K562 (cell line): ENCODE results near the gene ALOX5. TPM values are rescaled to one million over a fixed set of nuclear protein-coding genes. Genes with fewer than 3 reads are reported as not detected.

Source experiments
- ATAC-seq: fragments of 200-7000 bp; cut with Tn5 transposase; 3 replicates; pipeline ENCODE4 v1.9.1; 2020; ENCODE audit warnings: moderate library complexity
- BruUV-seq: library from RNA; stranded (reverse); fragments of 400-500 nt; replicated peaks from 2 replicates; lab custom pipeline; 2021; lab: Mats Ljungman, UMichigan
- CTCF ChIA-PET: fragments of 300-600 bp; formaldehyde crosslinking; extraction: SDS; loops from one replicate; lab custom pipeline; 2021; ENCODE audit warnings: low intra/inter-chr PET ratio; lab: Yijun Ruan, JAX
- POLR2A ChIA-PET: fragments of 300-600, 350-650 bp; sonication (Branson Sonifier 250); formaldehyde crosslinking; extraction: SDS; loops from one replicate; lab custom pipeline; 2021; ENCODE audit warnings: antibody characterized with exemption, inconsistent platforms; lab: Yijun Ruan, JAX
- DNase-seq, 4 experiments: peaks; one replicate each; pipeline versions ENCODE4 v3.0.0 to v3.0.0-alpha.2; 2011 to 2018; ENCODE audit warnings: low spot score in 3 of 4, mixed read lengths in 3 of 4; ENCODE audit errors: extremely low read depth in 1 of 4
- FAIRE-seq: peaks from 2 replicates; lab custom pipeline; 2011; peaks lifted over from hg19 to GRCh38; lab: Jason Lieb, UNC
- H2AFZ ChIP-seq: 2 replicates; pipeline ENCODE4 v1.6.0; 2011; ENCODE audit warnings: low read depth, low read length, control low read depth, inconsistent platforms
- H3K27ac ChIP-seq: fragments of 200-600 bp; 3 replicates; pipeline ENCODE4 v1.8.0; 2011; ENCODE audit warnings: low read depth, mild to moderate bottlenecking, control low read depth, inconsistent platforms, low read length, moderate library complexity, mixed read lengths; ENCODE audit errors: extremely low read depth
- H3K27me3 ChIP-seq, 2 experiments: fragments of 300-600 bp in 1 of 2; 2 replicates in 1 of 2; 3 replicates in 1 of 2; pipeline versions ENCODE4 v1.6.0 to v1.8.0; 2011; ENCODE audit warnings: inconsistent platforms in 2 of 2, low read length in 2 of 2, mild to moderate bottlenecking in 1 of 2, mixed read lengths in 1 of 2, moderate library complexity in 1 of 2; ENCODE audit not compliant: control insufficient read depth in 2 of 2, insufficient read depth in 2 of 2
- H3K36me3 ChIP-seq: fragments of 300-600 bp; 3 replicates; pipeline ENCODE4 v1.8.0; 2011; ENCODE audit warnings: mild to moderate bottlenecking, low read length, inconsistent platforms; ENCODE audit not compliant: control insufficient read depth, insufficient read depth
- H3K4me1 ChIP-seq, 2 experiments: fragments of 200-600 bp in 1 of 2; replicated peaks in 1 of 2; 2 replicates in 1 of 2; 3 replicates in 1 of 2; pipeline versions ENCODE4 v1.5.1 to v1.8.0; 2011; ENCODE audit warnings: inconsistent platforms in 2 of 2, low read length in 2 of 2, mild to moderate bottlenecking in 1 of 2, mixed read lengths in 1 of 2, moderate library complexity in 1 of 2; ENCODE audit not compliant: control insufficient read depth in 2 of 2, insufficient read depth in 2 of 2
- H3K4me2 ChIP-seq: 2 replicates; pipeline ENCODE4 v1.6.1; 2011; ENCODE audit warnings: low read length, control low read depth, inconsistent platforms, mixed read lengths; ENCODE audit not compliant: insufficient read depth
- H3K4me3 ChIP-seq: fragments of 200-600 bp; sonication (generic), shearing (Covaris generic); 2 replicates; pipeline ENCODE4 v1.5.1; 2016; ENCODE audit warnings: control low read depth, inconsistent platforms
- H3K79me2 ChIP-seq: fragments of 200-600 bp; 3 replicates; pipeline ENCODE4 v1.8.0; 2011; ENCODE audit warnings: low read length, inconsistent platforms; ENCODE audit not compliant: control insufficient read depth, insufficient read depth
- H3K9ac ChIP-seq, 2 experiments: 2 replicates each; pipeline versions ENCODE4 v1.6.0 to v1.6.1; 2011; ENCODE audit warnings: low read depth in 2 of 2, low read length in 2 of 2, control low read depth in 1 of 2, inconsistent platforms in 1 of 2, mild to moderate bottlenecking in 1 of 2, mixed read lengths in 1 of 2; ENCODE audit not compliant: insufficient read depth in 1 of 2
- H3K9me1 ChIP-seq: one replicate; pipeline ENCODE4 v1.6.0; 2011; ENCODE audit warnings: inconsistent platforms, mild to moderate bottlenecking, low read length, moderate library complexity; ENCODE audit not compliant: control insufficient read depth, insufficient read depth
- H3K9me3 ChIP-seq: replicated peaks from 2 replicates; pipeline ENCODE4 v1.5.1; 2011; ENCODE audit warnings: low read depth, low read length, inconsistent platforms; ENCODE audit not compliant: control insufficient read depth, insufficient read depth
- H4K20me1 ChIP-seq: replicated peaks from 2 replicates; pipeline ENCODE4 v1.6.1; 2011; ENCODE audit warnings: low read length, inconsistent platforms, mixed read lengths; ENCODE audit not compliant: control insufficient read depth, insufficient read depth
- ARID1B ChIP-seq: fragments of 450-650 bp; IDR thresholded peaks from 2 replicates; pipeline ENCODE4 v1.6.1; 2016; ENCODE audit warnings: antibody characterized with exemption, mild to moderate bottlenecking, inconsistent platforms
- ATF1 ChIP-seq, 2 experiments: fragments of 450-650 bp in 1 of 2; IDR thresholded peaks; 2 replicates each; pipeline ENCODE4 v1.6.1; 2016; ENCODE audit warnings: missing compliant biosample characterization in 1 of 2, missing genetic modification characterization in 1 of 2
- CBFA2T3 ChIP-seq: fragments of 450-650 bp; IDR thresholded peaks from 2 replicates; pipeline ENCODE4 v1.6.1; 2017
- DEAF1 ChIP-seq: fragments of 450-650 bp; formaldehyde crosslinking; IDR thresholded peaks from 2 replicates; pipeline ENCODE4 v1.4.0; 2020; ENCODE audit warnings: mild to moderate bottlenecking, moderate library complexity
- ELF2 ChIP-seq: fragments of 250-450 bp; sonication (Bioruptor Pico); IDR thresholded peaks from 2 replicates; pipeline ENCODE4 v1.5.0; 2021; ENCODE audit warnings: mild to moderate bottlenecking
- FIP1L1 ChIP-seq: fragments of 200-400 bp; formaldehyde crosslinking; IDR thresholded peaks from 2 replicates; pipeline ENCODE4 v1.6.1; 2018; ENCODE audit warnings: mild to moderate bottlenecking, low read depth, low read length; ENCODE audit not compliant: poor library complexity, severe bottlenecking
- FOSL1 ChIP-seq: fragments of 200-800 bp; sonication (Bioruptor generic); conservative IDR thresholded peaks from 2 replicates; pipeline ENCODE4 v1.6.1; 2016; ENCODE audit warnings: missing genetic modification characterization, missing compliant biosample characterization
- GABPB1 ChIP-seq: sonication (generic); formaldehyde crosslinking; IDR thresholded peaks from 2 replicates; pipeline ENCODE4 v1.8.0; 2022; ENCODE audit warnings: mild to moderate bottlenecking, missing genetic modification reagents
- KDM5B ChIP-seq: fragments of 200-600 bp; sonication (generic); IDR thresholded peaks from 2 replicates; pipeline ENCODE4 v1.6.1; 2012; ENCODE audit warnings: low read depth, mild to moderate bottlenecking, moderate library complexity, low read length, control low read depth, inconsistent platforms; ENCODE audit not compliant: insufficient replicate concordance
- KLF6 ChIP-seq: fragments of 250-450 bp; sonication (Bioruptor Pico); IDR thresholded peaks from 2 replicates; pipeline ENCODE4 v1.4.0; 2020; ENCODE audit warnings: mild to moderate bottlenecking, moderate library complexity, borderline replicate concordance
- MED1 ChIP-seq: sonication (generic); formaldehyde crosslinking; IDR thresholded peaks from 2 replicates; pipeline ENCODE4 v1.8.1; 2023; ENCODE audit warnings: missing genetic modification reagents, borderline replicate concordance
- NCOA4 ChIP-seq: fragments of 450-650 bp; IDR thresholded peaks from 2 replicates; pipeline ENCODE4 v1.6.1; 2018; ENCODE audit warnings: mild to moderate bottlenecking; ENCODE audit not compliant: partially characterized antibody
- NCOR1 ChIP-seq: fragments of 450-650 bp; IDR thresholded peaks from 2 replicates; pipeline ENCODE4 v1.6.1; 2016; ENCODE audit warnings: mild to moderate bottlenecking, moderate library complexity
- NFE2 ChIP-seq: IDR thresholded peaks from 2 replicates; pipeline ENCODE4 v1.6.1; 2014; ENCODE audit warnings: antibody characterized with exemption, low read depth
- NFE2L1 ChIP-seq: fragments of 450-650 bp; IDR thresholded peaks from 2 replicates; pipeline ENCODE4 v1.6.1; 2016; ENCODE audit warnings: missing genetic modification characterization, low read depth, mild to moderate bottlenecking, missing compliant biosample characterization, moderate library complexity, borderline replicate concordance
- ZNF197 ChIP-seq: fragments of 200-800 bp; sonication (Bioruptor generic); IDR thresholded peaks from 2 replicates; pipeline ENCODE4 v1.6.1; 2016; ENCODE audit warnings: low read depth, missing genetic modification characterization, missing compliant biosample characterization
- ZZZ3 ChIP-seq: fragments of 450-650 bp; IDR thresholded peaks from 2 replicates; pipeline ENCODE4 v1.6.1; 2016; ENCODE audit warnings: antibody characterized with exemption, mild to moderate bottlenecking, moderate library complexity
- WGBS: fragments of 100-300 bp; shearing (Covaris generic); methylation state at CpG from one replicate; pipeline ENCODE4 v1.1.6; 2016; ENCODE audit warnings: low coverage, mixed read lengths; ENCODE audit not compliant: insufficient coverage; ENCODE audit errors: missing lambda C conversion rate; 5-methylcytosine and 5-hydroxymethylcytosine counted together
- in situ Hi-C: fragments of 300-500 bp; cut with MboI; formaldehyde crosslinking; loops from 4 replicates; pipeline ENCODE4 v1.15.0; 2018; ENCODE audit warnings: inconsistent platforms, mixed read lengths
- intact Hi-C: fragments of 100-400 bp; cut with micrococcal nuclease; formaldehyde crosslinking; loops from 2 replicates; pipeline ENCODE4 v1.14.2; 2022
- polyA plus RNA-seq, 8 experiments: library from polyadenylated mRNA; depleted of rRNA in 4 of 8; stranded (reverse) in 5 of 8; unstranded in 3 of 8; fragments of >200 nt; fragmentation: Nextera tagmentation in 2 of 8; fragmentation: Illumina TruSeq in 1 of 8; extraction: Ambion mirVana in 2 of 8; extraction: Trizol in 1 of 8; gene quantifications; 2 replicates each; pipeline versions ENCODE4 v1.2.1 to v1.2.3, GENCODE V29; 2011 to 2014; ENCODE audit warnings: inconsistent platforms in 1 of 8, missing spikeins in 1 of 8
- total RNA-seq, 7 experiments: library from RNA; depleted of rRNA in 6 of 7; stranded (reverse); fragments of >200 nt in 6 of 7; fragmentation: Illumina TruSeq in 2 of 7; extraction: Trizol in 2 of 7; gene quantifications; 2 replicates each; pipeline versions ENCODE4 v1.2.1 to v1.2.3, GENCODE V29; 2011 to 2021; ENCODE audit warnings: low replicate concordance in 1 of 7
- TF ChIP-seq, protein P1 (sequence below): fragments of 250-450 bp; sonication (Bioruptor Pico); IDR thresholded peaks from 2 replicates; pipeline ENCODE4 v1.5.0; 2021; ENCODE audit warnings: mild to moderate bottlenecking, moderate library complexity

Gene ALOX5
- total and polyA plus RNA-seq, 9 of the 15 experiments (the other 6 are each of a cell fraction or from before 2014, with no cell fraction given), result 0.10 to 2.4 (median 1.4) TPM

DNA sequence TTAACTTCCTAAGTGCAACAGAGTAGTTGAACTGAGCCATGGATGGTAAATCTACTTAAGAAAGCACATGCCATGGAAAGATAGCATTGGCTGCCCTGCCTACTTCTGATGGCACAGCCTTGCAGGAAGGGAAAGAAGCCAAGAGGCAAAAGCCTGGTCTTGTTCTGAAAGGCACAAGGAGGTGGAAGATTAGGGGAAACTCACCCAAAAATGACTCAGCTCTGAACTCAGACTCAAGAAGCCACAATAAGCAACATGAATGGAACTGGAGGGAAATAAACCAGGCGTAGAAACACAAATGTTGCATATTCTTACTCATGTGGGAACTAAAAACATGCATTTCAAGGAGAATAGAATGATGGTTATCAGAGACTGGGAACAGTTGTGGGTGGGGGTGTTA is 20.8 kb upstream of the ALOX5 start:
- H4K20me1 ChIP-seq, result no peaks in the 10 kb centered on the region
- in situ Hi-C loops (no loop called here), intact Hi-C loops (no loop called here)
- H3K36me3 ChIP-seq, result no peaks in the 10 kb centered on the region
- H2AFZ ChIP-seq, result peak overlapping the region; percentile 71
- peak in 1 of 4 experiments; percentile 58 for DNase-seq
- no peaks in the 10 kb centered on the region for H3K79me2 ChIP-seq
- no peaks in the 10 kb centered on the region for H3K9me3 ChIP-seq
- H3K9me1 ChIP-seq, result no peaks in the 10 kb centered on the region
- H3K9ac ChIP-seq, result no peak overlapping the region
- no peaks in the 10 kb centered on the region; a peak in 1 of 5 replicates for H3K27me3 ChIP-seq
- CTCF ChIA-PET, result no interaction called here
- peak overlapping the region; percentile 32; the same call in 1 of the 2 replicates for H3K4me2 ChIP-seq
- BruUV-seq, result no TSS peak
- peaks cover 0 to 23% of the 10 kb centered on the region in 2 experiments; a peak in 3 of 5 replicates for H3K4me1 ChIP-seq
- WGBS, result 20% methylated on average over 1 of the region's 1 CpG
- H3K27ac ChIP-seq, result peak overlapping the region; percentile 35; the same call in 2 of the 3 replicates
- no peak overlapping the region for H3K4me3 ChIP-seq
- POLR2A ChIA-PET, result interaction anchor here (1.1 kb wide), 1 partner anchor 108 kb away, joined by 3 read pairs; no protein-coding TSS in a partner anchor
- ATAC-seq, result peak; percentile 48; the same call in 2 of the 3 replicates
- no peak for FAIRE-seq
- TF ChIP-seq MED1 (CRISPR knock-in tag), result no peak
- peak; percentile 41 for TF ChIP-seq ARID1B
- TF ChIP-seq, protein P1, sequence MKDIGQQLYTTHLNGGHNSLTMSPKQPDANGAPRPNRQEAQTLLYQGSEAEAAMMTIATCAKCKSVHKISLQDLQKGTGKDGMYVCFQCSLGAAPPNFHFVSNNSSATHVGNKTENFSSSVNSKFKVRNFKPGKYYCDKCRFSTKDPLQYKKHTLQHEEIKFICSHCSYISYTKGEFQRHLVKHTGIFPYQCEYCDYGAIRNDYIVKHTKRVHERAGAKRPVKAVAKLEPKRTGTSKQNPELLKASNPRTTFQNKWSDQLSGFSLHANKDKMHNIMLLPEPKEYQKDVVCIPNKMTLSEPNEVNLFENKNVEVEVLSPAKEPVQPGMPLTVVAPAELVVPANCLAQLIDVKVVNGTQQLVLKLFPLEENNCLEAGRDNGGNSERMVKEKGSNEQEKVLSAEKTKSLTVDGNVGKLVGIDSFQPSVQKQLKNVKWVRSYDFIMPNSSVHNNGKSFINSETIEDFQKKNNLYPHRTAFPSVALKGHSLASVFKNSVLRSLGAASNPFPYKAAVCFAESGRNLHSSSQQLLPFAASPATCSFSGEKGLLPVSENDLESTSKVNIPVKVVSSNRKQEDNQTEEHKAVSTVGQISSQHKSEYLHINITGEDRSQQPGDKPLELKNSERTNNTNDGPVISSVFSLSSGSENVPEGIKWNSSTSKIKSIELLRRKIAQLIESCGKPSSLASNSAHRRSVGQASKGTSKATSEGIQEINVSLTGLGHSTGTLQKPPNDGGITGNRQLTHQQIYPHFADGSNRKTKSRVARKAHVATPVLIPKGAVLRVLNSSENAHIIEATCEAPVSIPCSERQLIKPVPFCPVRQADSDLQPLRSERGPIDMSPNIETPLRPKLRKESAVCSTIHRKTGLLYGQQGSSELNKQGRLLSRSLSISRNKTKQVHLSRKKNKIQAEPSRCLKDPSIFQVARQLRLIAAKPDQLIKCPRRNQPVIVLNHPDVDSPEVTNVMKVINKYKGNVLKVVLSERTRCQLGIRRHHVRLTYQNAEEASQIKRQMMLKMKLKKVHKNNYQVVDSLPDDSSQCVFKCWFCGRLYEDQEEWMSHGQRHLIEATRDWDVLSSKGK (CRISPR knock-in tag), result no peak
- no peak for TF ChIP-seq KLF6 (CRISPR knock-in tag)
- TF ChIP-seq GABPB1 (CRISPR knock-in tag), result no peak
- no peak for TF ChIP-seq ZZZ3
- TF ChIP-seq ZNF197, result no peak
- TF ChIP-seq KDM5B, result no peak
- TF ChIP-seq FIP1L1, result no peak
- no peak for TF ChIP-seq DEAF1
- no peak for TF ChIP-seq ELF2 (CRISPR knock-in tag)
- peak; percentile 61 for TF ChIP-seq NFE2
- TF ChIP-seq NCOR1, result no peak
- TF ChIP-seq ATF1 (CRISPR knock-in tag; IDR thresholded peaks at IDR 0.05), result no peak
- TF ChIP-seq ATF1 (tag; IDR thresholded peaks at IDR 0.05), result no peak
- no peak for TF ChIP-seq NFE2L1 (tag)
- TF ChIP-seq CBFA2T3, result peak; percentile 27
- no peak for TF ChIP-seq NCOA4
- TF ChIP-seq FOSL1 (tag), result peak; percentile 54
